GM19025 (cell line): Measurements from ENCODE around the gene CACUL1.
"Not testable (repeated sequence)": the region's sequence is repeated elsewhere in the genome, so short reads cannot be mapped to it uniquely, and the experiment has no call there.

Experiments used
- ATAC-seq: cut with Tn5 transposase; IDR thresholded peaks from one replicate; pipeline ENCODE4 v1.9.1; 2021; ENCODE audit warnings: mild to moderate bottlenecking, low read depth, moderate library complexity; ENCODE audit not compliant: unreplicated experiment

CACUL1 gene

GRCh38 chr10:118662228-118663035, 92.3 kb downstream of the CACUL1 start:
- ATAC-seq, result no peak

- no peak for ATAC-seq
These were observed 96.0 kb downstream of the CACUL1 start for GRCh38 chr10:118658762-118659161.

GRCh38 chr10:118658168-118658567, 96.6 kb downstream of the CACUL1 start:
- not testable (repeated sequence) for ATAC-seq

- not testable (repeated sequence) for ATAC-seq
These were observed 109.5 kb downstream of the CACUL1 start for GRCh38 chr10:118645294-118645693.

- no peak for ATAC-seq
These were observed 112.5 kb downstream of the CACUL1 start for GRCh38 chr10:118642228-118642627.

GRCh38 chr10:118638680-118639079, 116.1 kb downstream of the CACUL1 start:
- ATAC-seq, result no peak

GRCh38 chr10:118635674-118636402, 118.9 kb downstream of the CACUL1 start:
- ATAC-seq, result no peak

- ATAC-seq, result no peak
These were observed 121.0 kb downstream of the CACUL1 start for GRCh38 chr10:118633786-118634185.

- ATAC-seq, result no peak
These were observed 125.6 kb downstream of the CACUL1 start for GRCh38 chr10:118629211-118629610.

GRCh38 chr10:118628397-118628796, 126.4 kb downstream of the CACUL1 start:
- ATAC-seq, result no peak

GRCh38 chr10:118626953-118627352, 127.8 kb downstream of the CACUL1 start:
- ATAC-seq, result no peak
